Glutamatergic neuron (in vitro differentiated cells): ENCODE measurements around the gene JAM2. TPM values are rescaled to one million over a fixed set of nuclear protein-coding genes. Genes with fewer than 3 reads are reported as not detected.
"Not testable (repeated sequence)": the region's sequence is repeated elsewhere in the genome, so short reads cannot be mapped to it uniquely, and the experiment has no call there.

Experiments used
- DNase-seq: peaks from one replicate; pipeline ENCODE4 v3.0.0; 2022
- H3K27ac Mint-ChIP-seq: one replicate; pipeline ENCODE4 v1.8.0; 2020; ENCODE audit warnings: mild to moderate bottlenecking, mixed read lengths, inconsistent platforms; ENCODE audit not compliant: unreplicated experiment
- H3K27me3 Mint-ChIP-seq: one replicate; pipeline ENCODE4 v1.8.0; 2020; ENCODE audit warnings: mild to moderate bottlenecking, moderate library complexity, mixed read lengths, inconsistent platforms; ENCODE audit not compliant: unreplicated experiment
- H3K36me3 Mint-ChIP-seq: one replicate; pipeline ENCODE4 v1.8.0; 2020; ENCODE audit warnings: mild to moderate bottlenecking, mixed read lengths, inconsistent platforms; ENCODE audit not compliant: unreplicated experiment
- H3K4me1 Mint-ChIP-seq: one replicate; pipeline ENCODE4 v1.8.0; 2020; ENCODE audit warnings: mild to moderate bottlenecking, low read depth, mixed read lengths, inconsistent platforms; ENCODE audit not compliant: unreplicated experiment
- H3K4me3 Mint-ChIP-seq: one replicate; pipeline ENCODE4 v1.8.0; 2020; ENCODE audit warnings: mild to moderate bottlenecking, mixed read lengths, inconsistent platforms; ENCODE audit not compliant: unreplicated experiment
- H3K9me3 Mint-ChIP-seq: one replicate; pipeline ENCODE4 v1.8.0; 2020; ENCODE audit warnings: mild to moderate bottlenecking, moderate library complexity, mixed read lengths, inconsistent platforms; ENCODE audit not compliant: unreplicated experiment
- total RNA-seq: library from RNA; stranded (reverse); fragmentation: NEBNext Ultra II Directional; extraction: Animal tissue kit (Norgen Biotek cat#: 25700); gene quantifications from one replicate; pipeline ENCODE4 v1.2.1, GENCODE V29; 2021; ENCODE audit not compliant: unreplicated experiment
- TF ChIP-seq, protein P1 (sequence below): fragments of 200-600 bp; sonication (generic); IDR thresholded peaks from one replicate; pipeline ENCODE4 v1.5.0; 2021; ENCODE audit not compliant: partially characterized antibody, unreplicated experiment

The JAM2 gene
- total RNA-seq, 1 donor from 2014 or later, result 4.6 TPM

GRCh38 chr21:25700741-25701140, 61.7 kb downstream of the JAM2 start:
- peaks cover 3% of the 10 kb centered on the region for H3K9me3 Mint-ChIP-seq
- no peak overlapping the region for H3K4me3 Mint-ChIP-seq
- H3K4me1 Mint-ChIP-seq, result no peaks in the 10 kb centered on the region
- H3K27me3 Mint-ChIP-seq, result no peaks in the 10 kb centered on the region
- peaks cover 10% of the 10 kb centered on the region for H3K36me3 Mint-ChIP-seq
- H3K27ac Mint-ChIP-seq, result no peak overlapping the region
- TF ChIP-seq, protein P1, sequence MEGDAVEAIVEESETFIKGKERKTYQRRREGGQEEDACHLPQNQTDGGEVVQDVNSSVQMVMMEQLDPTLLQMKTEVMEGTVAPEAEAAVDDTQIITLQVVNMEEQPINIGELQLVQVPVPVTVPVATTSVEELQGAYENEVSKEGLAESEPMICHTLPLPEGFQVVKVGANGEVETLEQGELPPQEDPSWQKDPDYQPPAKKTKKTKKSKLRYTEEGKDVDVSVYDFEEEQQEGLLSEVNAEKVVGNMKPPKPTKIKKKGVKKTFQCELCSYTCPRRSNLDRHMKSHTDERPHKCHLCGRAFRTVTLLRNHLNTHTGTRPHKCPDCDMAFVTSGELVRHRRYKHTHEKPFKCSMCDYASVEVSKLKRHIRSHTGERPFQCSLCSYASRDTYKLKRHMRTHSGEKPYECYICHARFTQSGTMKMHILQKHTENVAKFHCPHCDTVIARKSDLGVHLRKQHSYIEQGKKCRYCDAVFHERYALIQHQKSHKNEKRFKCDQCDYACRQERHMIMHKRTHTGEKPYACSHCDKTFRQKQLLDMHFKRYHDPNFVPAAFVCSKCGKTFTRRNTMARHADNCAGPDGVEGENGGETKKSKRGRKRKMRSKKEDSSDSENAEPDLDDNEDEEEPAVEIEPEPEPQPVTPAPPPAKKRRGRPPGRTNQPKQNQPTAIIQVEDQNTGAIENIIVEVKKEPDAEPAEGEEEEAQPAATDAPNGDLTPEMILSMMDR, result no peak
- DNase-seq, result no peak

GRCh38 chr21:25701529-25701928, 62.5 kb downstream of the JAM2 start:
- Mint-ChIP-seq H3K27me3 (no peaks in the 10 kb centered on the region), H3K9me3 (peaks cover 3% of the 10 kb centered on the region), H3K4me3 (no peak overlapping the region), H3K36me3 (peaks cover 6% of the 10 kb centered on the region), H3K27ac (no peak overlapping the region), H3K4me1 (no peaks in the 10 kb centered on the region)
- TF ChIP-seq, protein P1, result no peak
- no peak for DNase-seq

- no peak for DNase-seq
- Mint-ChIP-seq H3K4me3 (no peak overlapping the region), H3K9me3 (no peaks in the 10 kb centered on the region), H3K36me3 (no peaks in the 10 kb centered on the region), H3K27ac (no peak overlapping the region), H3K27me3 (no peaks in the 10 kb centered on the region), H3K4me1 (no peaks in the 10 kb centered on the region)
- TF ChIP-seq, protein P1, result peak; percentile 99
Measured at GRCh38 chr21:25708467-25709065, 69.5 kb downstream of the JAM2 start.

GRCh38 chr21:25709684-25710265, 70.7 kb downstream of the JAM2 start:
- TF ChIP-seq, protein P1, result no peak
- H3K4me1 Mint-ChIP-seq, result no peaks in the 10 kb centered on the region
- no peaks in the 10 kb centered on the region for H3K36me3 Mint-ChIP-seq
- H3K27me3 Mint-ChIP-seq, result peaks cover 2% of the 10 kb centered on the region
- H3K27ac Mint-ChIP-seq, result no peak overlapping the region
- no peak for DNase-seq
- no peaks in the 10 kb centered on the region for H3K9me3 Mint-ChIP-seq
- no peak overlapping the region for H3K4me3 Mint-ChIP-seq

DNA sequence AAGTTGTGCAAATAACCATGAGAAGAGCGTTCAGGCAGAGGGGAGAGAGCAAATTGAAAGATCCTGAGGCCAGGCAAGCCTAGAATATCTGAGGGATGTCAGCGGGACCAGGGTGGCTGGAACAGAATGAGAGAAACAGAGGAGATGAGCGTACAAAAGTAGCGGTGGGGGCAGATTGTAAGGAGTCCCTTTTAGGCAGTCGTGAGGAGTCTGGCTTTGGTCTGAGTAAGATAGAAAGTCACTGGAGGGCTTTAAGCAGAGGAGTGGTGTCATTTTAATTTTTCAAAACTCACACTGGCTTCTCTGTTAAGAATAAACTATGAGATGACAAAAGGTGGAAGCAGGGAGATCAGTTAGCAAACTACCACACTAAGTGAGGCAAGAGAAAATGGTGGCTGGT, 71.5 kb downstream of the JAM2 start:
- H3K4me3 Mint-ChIP-seq, result no peak overlapping the region
- TF ChIP-seq, protein P1, result no peak
- peaks cover 2% of the 10 kb centered on the region for H3K27me3 Mint-ChIP-seq
- DNase-seq, result no peak
- H3K27ac Mint-ChIP-seq, result no peak overlapping the region
- H3K9me3 Mint-ChIP-seq, result no peaks in the 10 kb centered on the region
- H3K36me3 Mint-ChIP-seq, result no peaks in the 10 kb centered on the region
- no peaks in the 10 kb centered on the region for H3K4me1 Mint-ChIP-seq

- not testable (repeated sequence) for H3K27ac Mint-ChIP-seq, DNase-seq, H3K4me1 Mint-ChIP-seq, H3K9me3 Mint-ChIP-seq, H3K4me3 Mint-ChIP-seq, H3K36me3 Mint-ChIP-seq, H3K27me3 Mint-ChIP-seq
Measured at GRCh38 chr21:25714066-25714465, 75.0 kb downstream of the JAM2 start.
